Astrocyte (in vitro differentiated cells and primary cell): ENCODE measurements around the gene EGFL8.

Experiments
- EZH2 ChIP-seq: IDR thresholded peaks from 2 replicates; pipeline ENCODE4 v1.6.1; 2012; ENCODE audit warnings: mild to moderate bottlenecking, low read length, inconsistent platforms; ENCODE audit not compliant: insufficient read depth
- TF ChIP-seq, protein P1 (sequence below): IDR thresholded peaks from 2 replicates; pipeline ENCODE4 v1.5.1; 2011; ENCODE audit warnings: low read depth, mild to moderate bottlenecking, inconsistent platforms, low read length, moderate library complexity; ENCODE audit not compliant: insufficient read depth

- TF ChIP-seq, protein P1, sequence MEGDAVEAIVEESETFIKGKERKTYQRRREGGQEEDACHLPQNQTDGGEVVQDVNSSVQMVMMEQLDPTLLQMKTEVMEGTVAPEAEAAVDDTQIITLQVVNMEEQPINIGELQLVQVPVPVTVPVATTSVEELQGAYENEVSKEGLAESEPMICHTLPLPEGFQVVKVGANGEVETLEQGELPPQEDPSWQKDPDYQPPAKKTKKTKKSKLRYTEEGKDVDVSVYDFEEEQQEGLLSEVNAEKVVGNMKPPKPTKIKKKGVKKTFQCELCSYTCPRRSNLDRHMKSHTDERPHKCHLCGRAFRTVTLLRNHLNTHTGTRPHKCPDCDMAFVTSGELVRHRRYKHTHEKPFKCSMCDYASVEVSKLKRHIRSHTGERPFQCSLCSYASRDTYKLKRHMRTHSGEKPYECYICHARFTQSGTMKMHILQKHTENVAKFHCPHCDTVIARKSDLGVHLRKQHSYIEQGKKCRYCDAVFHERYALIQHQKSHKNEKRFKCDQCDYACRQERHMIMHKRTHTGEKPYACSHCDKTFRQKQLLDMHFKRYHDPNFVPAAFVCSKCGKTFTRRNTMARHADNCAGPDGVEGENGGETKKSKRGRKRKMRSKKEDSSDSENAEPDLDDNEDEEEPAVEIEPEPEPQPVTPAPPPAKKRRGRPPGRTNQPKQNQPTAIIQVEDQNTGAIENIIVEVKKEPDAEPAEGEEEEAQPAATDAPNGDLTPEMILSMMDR = no peak
- TF ChIP-seq EZH2 = no peak
These were observed at the start of gene EGFL8 for GRCh38 chr6:32164295-32164694.
